Measurements from ENCODE around the gene BTBD10.

GRCh38 chr11:13434247-13435205 lies 28.5 kb downstream of the BTBD10 start:
- no peak for TF ChIP-seq POLR2A (IDR thresholded peaks at IDR 0.05; ENCODE audit: low read depth, low read length)
- TF ChIP-seq POLR2AphosphoS5 (IDR thresholded peaks at IDR 0.05; ENCODE audit: low read depth, low read length), result no peak
- TF ChIP-seq TAF1 (IDR thresholded peaks at IDR 0.05; ENCODE audit: low read depth, low read length), result no peak
- TF ChIP-seq SPI1 (IDR thresholded peaks at IDR 0.05; ENCODE audit: low read depth, low read length), result no peak
- TF ChIP-seq POU2F2 (IDR thresholded peaks at IDR 0.05; ENCODE audit: low read depth, low read length), result no peak
- no peak for TF ChIP-seq PAX5 (IDR thresholded peaks at IDR 0.05; ENCODE audit: insufficient read depth, low read length, severe bottlenecking)

All from GM12891 (cell line).